GM21576 (cell line): ENCODE results near the gene FUCA1.
"Not testable (repeated sequence)": the region's sequence is repeated elsewhere in the genome, so short reads cannot be mapped to it uniquely, and the experiment has no call there.

Experiments
- ATAC-seq: cut with Tn5 transposase; IDR thresholded peaks from one replicate; pipeline ENCODE4 v1.9.1; 2021; ENCODE audit warnings: mild to moderate bottlenecking, moderate library complexity; ENCODE audit not compliant: unreplicated experiment

Gene FUCA1

DNA sequence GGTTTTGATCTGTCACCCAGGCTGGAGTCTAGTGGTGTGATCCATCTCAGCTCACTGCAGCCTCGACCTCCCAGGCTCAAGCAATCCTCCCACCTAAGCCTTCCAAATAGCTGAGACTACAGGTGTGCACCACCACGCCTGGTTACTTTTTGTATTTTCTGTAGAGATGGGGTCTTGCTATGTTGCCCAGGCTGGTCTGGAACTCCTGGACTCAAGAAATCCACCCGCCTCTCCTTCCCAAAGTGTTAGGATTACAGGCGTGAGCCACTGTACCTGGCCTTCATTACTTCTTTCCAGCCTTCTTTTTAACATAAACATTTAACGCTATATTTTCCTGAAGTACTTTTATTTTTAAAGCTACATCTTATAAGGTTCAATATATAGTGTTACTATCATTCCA lies 24.4 kb downstream of the FUCA1 start:
- ATAC-seq: no peak

DNA sequence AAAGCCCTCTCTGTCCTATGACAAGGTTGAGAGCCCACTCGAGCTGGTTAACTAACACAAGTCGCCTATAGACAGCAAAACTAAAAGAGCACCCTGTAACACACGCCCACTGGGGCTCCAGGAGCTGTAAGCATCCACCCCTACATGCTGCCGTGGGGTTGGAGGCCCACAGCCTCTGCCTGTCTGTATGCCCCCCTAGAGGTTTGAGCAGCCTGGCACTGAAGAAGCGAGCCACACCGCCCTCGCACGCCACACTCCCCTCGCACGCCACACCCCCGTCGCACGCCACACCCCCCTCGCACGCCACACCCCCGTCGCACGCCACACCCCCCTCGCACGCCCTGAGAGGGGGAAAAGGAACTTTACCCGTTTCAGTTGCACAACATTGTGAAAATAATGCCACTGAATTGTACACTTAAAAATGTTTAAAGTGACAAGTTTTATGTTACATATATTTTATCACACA lies 29.7 kb downstream of the FUCA1 start:
- ATAC-seq: no peak

DNA sequence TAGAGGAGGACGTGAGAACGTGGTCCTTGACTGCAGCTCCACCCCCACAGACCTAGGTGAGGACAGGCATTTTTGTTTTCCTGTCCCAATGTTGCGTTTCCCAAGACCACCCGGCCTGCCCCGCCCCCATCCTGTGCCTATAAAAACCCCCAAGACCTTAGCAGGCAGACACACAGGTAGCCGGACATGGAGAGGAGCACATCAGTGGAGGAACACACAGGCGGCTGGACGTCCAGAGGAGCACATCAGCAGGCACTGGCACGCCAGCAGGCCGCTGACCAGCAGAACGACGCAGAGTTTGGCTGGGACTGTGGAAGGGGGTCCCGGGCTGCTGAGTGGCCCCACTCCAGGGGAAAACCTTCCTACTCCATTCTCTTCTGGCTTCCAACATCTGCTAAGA lies 30.2 kb downstream of the FUCA1 start:
- ATAC-seq: no peak

GRCh38 chr1:23836037-23836436 lies 32.1 kb downstream of the FUCA1 start:
- ATAC-seq: no peak

- ATAC-seq: not testable (repeated sequence)
Measured at GRCh38 chr1:23834156-23834555, 33.9 kb downstream of the FUCA1 start.

- ATAC-seq: no peak
Measured at GRCh38 chr1:23827717-23828116, 40.4 kb downstream of the FUCA1 start.

- ATAC-seq: not testable (repeated sequence)
Measured at GRCh38 chr1:23826590-23826989, 41.5 kb downstream of the FUCA1 start.

- ATAC-seq: peak; percentile 34
Measured at GRCh38 chr1:23825762-23826522, 42.1 kb downstream of the FUCA1 start.

- peak; percentile 74 for ATAC-seq
Measured at GRCh38 chr1:23825076-23825761, 42.9 kb downstream of the FUCA1 start, which contains the start of gene HMGCL. Gene HMGCL, minus strand, starts transcription at chr1:23825429. Its CDS starts 14 bp downstream, at chr1:23825415.

GRCh38 chr1:23824711-23825075 lies 43.4 kb downstream of the FUCA1 start:
- ATAC-seq: no peak

DNA sequence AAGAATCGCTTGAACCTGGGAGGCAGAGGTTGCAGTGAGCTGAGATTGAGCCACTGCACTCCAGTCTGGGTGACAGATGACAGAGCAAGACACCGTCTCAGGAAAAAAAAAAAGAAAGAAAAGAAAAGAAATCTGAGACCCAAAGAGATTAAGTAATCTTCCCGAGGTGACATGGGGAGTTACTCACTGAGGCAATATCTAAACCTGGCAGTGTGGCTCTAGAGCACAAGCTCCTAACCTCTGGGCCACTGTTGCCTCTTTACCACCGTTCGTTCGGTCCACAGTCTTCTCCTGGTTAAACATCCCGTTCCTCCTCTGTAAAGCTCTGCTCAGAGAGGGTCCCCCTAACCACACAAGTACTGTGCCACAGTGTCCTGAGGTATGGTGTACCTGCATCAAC lies 44.3 kb downstream of the FUCA1 start:
- no peak for ATAC-seq

DNA sequence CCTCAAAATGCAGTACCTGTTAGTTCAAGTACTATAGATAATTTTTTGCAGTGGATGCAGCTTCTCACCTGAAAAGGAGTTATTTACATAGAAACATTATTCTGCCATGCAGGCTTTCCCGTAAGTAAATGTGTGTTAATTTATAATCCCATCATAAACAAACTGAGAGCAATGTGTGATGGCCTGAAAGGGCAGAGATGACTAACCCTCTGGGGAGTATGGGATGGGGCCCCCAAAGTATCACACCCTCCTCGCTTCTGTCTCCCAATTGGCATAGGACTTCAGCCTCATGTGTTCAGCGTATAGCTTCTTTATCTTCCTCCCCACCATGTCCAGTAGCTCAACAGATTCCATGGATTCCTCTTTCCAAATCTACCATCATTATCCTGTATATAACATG lies 50.5 kb downstream of the FUCA1 start:
- ATAC-seq: no peak

DNA sequence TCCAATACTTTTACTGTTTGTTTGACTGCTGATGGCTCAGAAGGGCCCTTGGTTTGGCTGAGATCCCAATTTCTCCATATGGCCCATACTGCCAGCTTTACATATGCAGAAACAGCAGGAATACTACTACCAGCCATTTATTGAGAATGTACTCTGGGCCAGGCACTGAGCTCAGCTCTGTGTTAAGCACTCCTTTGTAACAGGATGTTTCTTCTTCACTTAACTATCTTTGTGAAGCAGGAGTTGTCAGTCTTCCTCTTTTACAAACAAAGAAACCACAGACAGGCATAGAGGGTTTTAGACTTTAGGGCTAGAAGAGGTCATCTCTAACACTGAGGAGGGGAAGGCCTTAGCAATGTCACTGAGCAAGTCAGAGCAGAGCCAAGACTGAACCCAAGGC lies 51.2 kb downstream of the FUCA1 start:
- ATAC-seq: no peak

GRCh38 chr1:23816361-23816760 lies 51.7 kb downstream of the FUCA1 start:
- no peak for ATAC-seq

GRCh38 chr1:23814016-23814415 lies 54.1 kb downstream of the FUCA1 start:
- no peak for ATAC-seq

- peak; percentile 54 for ATAC-seq
Measured at GRCh38 chr1:23810818-23811540, 57.1 kb downstream of the FUCA1 start.

- ATAC-seq: no peak
Measured at GRCh38 chr1:23809751-23810171, 58.3 kb downstream of the FUCA1 start.

DNA sequence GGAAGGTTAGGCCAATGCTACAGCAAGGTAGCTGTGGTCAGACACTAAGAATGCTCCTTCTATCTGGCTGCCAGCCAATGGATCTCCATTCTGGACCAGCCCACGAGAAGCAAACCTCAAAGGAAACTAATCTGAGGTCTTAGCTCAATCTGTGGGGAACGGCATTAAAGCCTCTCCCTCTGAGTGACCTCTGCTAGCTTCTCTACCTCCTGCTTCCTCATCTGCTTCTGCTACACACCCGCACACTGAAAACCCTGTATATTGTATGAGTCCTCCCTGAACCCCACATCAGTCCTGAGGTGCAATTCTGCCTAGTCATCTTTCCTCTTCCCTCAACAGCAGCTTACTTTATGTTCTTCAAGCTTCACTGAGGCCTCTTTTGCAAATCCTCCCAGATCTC lies 60.6 kb downstream of the FUCA1 start:
- ATAC-seq: no peak

DNA sequence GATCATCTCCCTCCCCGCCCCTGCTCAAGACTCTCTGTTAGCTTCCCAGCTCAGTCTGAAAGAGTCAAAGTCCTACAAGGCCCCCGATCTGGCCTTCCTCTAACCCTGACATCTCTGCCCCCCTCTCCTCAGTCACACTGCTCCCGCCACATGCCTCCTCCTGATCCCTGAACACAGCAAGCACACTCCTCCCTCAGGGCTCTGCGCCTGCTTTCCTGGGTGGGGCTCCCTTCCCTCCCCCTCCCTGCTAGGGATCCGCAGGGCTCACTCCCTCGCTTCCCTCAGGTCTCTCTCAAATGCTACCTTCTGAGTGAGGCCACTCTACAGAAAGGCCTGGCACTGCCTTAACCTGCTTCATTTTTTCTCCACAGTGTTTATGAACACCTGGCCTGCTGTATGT lies 61.8 kb downstream of the FUCA1 start:
- ATAC-seq: no peak

DNA sequence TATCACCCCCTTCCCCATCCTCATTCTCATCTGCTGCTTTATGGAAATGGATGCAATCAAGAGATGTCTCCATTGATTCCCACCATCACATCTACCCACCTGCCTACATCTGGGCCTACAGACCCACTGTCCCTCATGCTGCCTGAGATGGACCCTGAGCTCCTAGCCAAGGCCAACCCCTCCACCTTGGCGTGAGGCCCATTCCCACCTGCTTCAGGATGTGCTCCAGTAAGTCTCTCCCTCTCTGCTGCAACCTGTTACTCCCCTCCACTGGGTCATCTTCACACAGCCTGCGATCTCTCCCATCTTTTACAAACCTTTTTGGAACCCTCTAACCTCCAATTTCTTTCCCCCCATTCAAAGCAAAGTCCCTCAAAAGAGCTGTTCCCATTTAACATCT lies 63.1 kb downstream of the FUCA1 start:
- ATAC-seq: no peak

GRCh38 chr1:23804183-23804835 lies 63.8 kb downstream of the FUCA1 start:
- no peak for ATAC-seq
